HG03342 (cell line): ENCODE results near the gene HOXB7.

Experiments
- ATAC-seq: cut with Tn5 transposase; IDR thresholded peaks from one replicate; pipeline ENCODE4 v1.9.1; 2021; ENCODE audit warnings: mild to moderate bottlenecking, moderate library complexity; ENCODE audit not compliant: unreplicated experiment

Gene HOXB7

GRCh38 chr17:48637323-48638260 lies 26.8 kb upstream of the HOXB7 start:
- ATAC-seq = no peak

GRCh38 chr17:48636177-48637018 lies 25.6 kb upstream of the HOXB7 start:
- no peak for ATAC-seq

GRCh38 chr17:48634493-48635208 lies 23.8 kb upstream of the HOXB7 start:
- ATAC-seq = no peak

GRCh38 chr17:48633266-48633677 lies 22.5 kb upstream of the HOXB7 start:
- ATAC-seq = no peak

- no peak for ATAC-seq
Measured at GRCh38 chr17:48632579-48633265, 21.9 kb upstream of the HOXB7 start.

- no peak for ATAC-seq
Measured at GRCh38 chr17:48631693-48632578, 21.1 kb upstream of the HOXB7 start.

GRCh38 chr17:48630925-48631692 lies 20.3 kb upstream of the HOXB7 start:
- no peak for ATAC-seq

GRCh38 chr17:48630009-48630924 lies 19.4 kb upstream of the HOXB7 start:
- ATAC-seq = no peak

- ATAC-seq = no peak
Measured at GRCh38 chr17:48629411-48629759, 18.6 kb upstream of the HOXB7 start.

- ATAC-seq = no peak
Measured at GRCh38 chr17:48628649-48629410, 18.0 kb upstream of the HOXB7 start.

GRCh38 chr17:48627623-48628521 lies 17.1 kb upstream of the HOXB7 start:
- ATAC-seq = no peak

- ATAC-seq = no peak
Measured at GRCh38 chr17:48627118-48627597, 16.3 kb upstream of the HOXB7 start.

GRCh38 chr17:48626245-48627117 lies 15.7 kb upstream of the HOXB7 start, which contains the start of gene HOXB9:
Gene HOXB9, minus strand, starts transcription at chr17:48626358. Its CDS starts 89 bp downstream, at chr17:48626269.
- no peak for ATAC-seq

- ATAC-seq = no peak
Measured at GRCh38 chr17:48625495-48626244, 14.9 kb upstream of the HOXB7 start.
